Osteocyte (in vitro differentiated cells): Measurements from ENCODE around the gene CCDC187. TPM values are rescaled to one million over a fixed set of nuclear protein-coding genes. Genes with fewer than 3 reads are reported as not detected.
A peak's percentile ranks its signal among the peaks of the same experiment; 100 is the strongest.

Source experiments
- DNase-seq: peaks from one replicate; pipeline ENCODE4 v3.0.0; 2021; ENCODE audit warnings: mixed read lengths; ENCODE audit not compliant: unreplicated experiment; ENCODE audit errors: extremely low spot score
- H3K27ac Mint-ChIP-seq: one replicate; pipeline ENCODE4 v1.8.0; 2021; ENCODE audit warnings: mild to moderate bottlenecking, mixed read lengths; ENCODE audit not compliant: unreplicated experiment
- H3K27me3 Mint-ChIP-seq: one replicate; pipeline ENCODE4 v1.8.0; 2021; ENCODE audit warnings: mixed read lengths; ENCODE audit not compliant: unreplicated experiment
- H3K36me3 Mint-ChIP-seq: one replicate; pipeline ENCODE4 v1.8.0; 2021; ENCODE audit warnings: mixed read lengths; ENCODE audit not compliant: unreplicated experiment
- H3K4me1 Mint-ChIP-seq: one replicate; pipeline ENCODE4 v1.8.0; 2021; ENCODE audit warnings: mixed read lengths; ENCODE audit not compliant: unreplicated experiment
- H3K4me3 Mint-ChIP-seq: one replicate; pipeline ENCODE4 v1.8.0; 2021; ENCODE audit warnings: mild to moderate bottlenecking, moderate library complexity, mixed read lengths; ENCODE audit not compliant: unreplicated experiment
- H3K9me3 Mint-ChIP-seq: one replicate; pipeline ENCODE4 v1.8.0; 2021; ENCODE audit warnings: mixed read lengths; ENCODE audit not compliant: unreplicated experiment
- total RNA-seq: library from RNA; stranded (reverse); gene quantifications from 2 replicates; pipeline ENCODE4 v1.2.1, GENCODE V29; 2021
- TF ChIP-seq, protein P1 (sequence below): fragments of 200-600 bp; sonication (generic); IDR thresholded peaks from 2 replicates; pipeline ENCODE4 v1.5.0; 2021; ENCODE audit warnings: antibody characterized with exemption, mild to moderate bottlenecking, moderate library complexity

The CCDC187 gene
- total RNA-seq, 1 donor from 2014 or later, result not detected

- Mint-ChIP-seq H3K27me3 (no peaks in the 10 kb centered on the region), H3K4me3 (no peak overlapping the region), H3K27ac (no peak overlapping the region), H3K4me1 (peaks cover 35% of the 10 kb centered on the region), H3K9me3 (no peaks in the 10 kb centered on the region), H3K36me3 (no peaks in the 10 kb centered on the region)
- TF ChIP-seq, protein P1, sequence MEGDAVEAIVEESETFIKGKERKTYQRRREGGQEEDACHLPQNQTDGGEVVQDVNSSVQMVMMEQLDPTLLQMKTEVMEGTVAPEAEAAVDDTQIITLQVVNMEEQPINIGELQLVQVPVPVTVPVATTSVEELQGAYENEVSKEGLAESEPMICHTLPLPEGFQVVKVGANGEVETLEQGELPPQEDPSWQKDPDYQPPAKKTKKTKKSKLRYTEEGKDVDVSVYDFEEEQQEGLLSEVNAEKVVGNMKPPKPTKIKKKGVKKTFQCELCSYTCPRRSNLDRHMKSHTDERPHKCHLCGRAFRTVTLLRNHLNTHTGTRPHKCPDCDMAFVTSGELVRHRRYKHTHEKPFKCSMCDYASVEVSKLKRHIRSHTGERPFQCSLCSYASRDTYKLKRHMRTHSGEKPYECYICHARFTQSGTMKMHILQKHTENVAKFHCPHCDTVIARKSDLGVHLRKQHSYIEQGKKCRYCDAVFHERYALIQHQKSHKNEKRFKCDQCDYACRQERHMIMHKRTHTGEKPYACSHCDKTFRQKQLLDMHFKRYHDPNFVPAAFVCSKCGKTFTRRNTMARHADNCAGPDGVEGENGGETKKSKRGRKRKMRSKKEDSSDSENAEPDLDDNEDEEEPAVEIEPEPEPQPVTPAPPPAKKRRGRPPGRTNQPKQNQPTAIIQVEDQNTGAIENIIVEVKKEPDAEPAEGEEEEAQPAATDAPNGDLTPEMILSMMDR, result no peak
- no peak for DNase-seq
Observed at GRCh38 chr9:136329636-136330405, 25.9 kb upstream of the CCDC187 start.

GRCh38 chr9:136329211-136329627, 25.3 kb upstream of the CCDC187 start:
- no peaks in the 10 kb centered on the region for H3K9me3 Mint-ChIP-seq

GRCh38 chr9:136328622-136329041, 24.7 kb upstream of the CCDC187 start:
- peaks cover 38% of the 10 kb centered on the region for H3K4me1 Mint-ChIP-seq
- no peaks in the 10 kb centered on the region for H3K36me3 Mint-ChIP-seq
- no peaks in the 10 kb centered on the region for H3K9me3 Mint-ChIP-seq
- H3K27me3 Mint-ChIP-seq, result peaks cover 2% of the 10 kb centered on the region
- H3K27ac Mint-ChIP-seq, result peak overlapping the region; percentile 85
- H3K4me3 Mint-ChIP-seq, result peak overlapping the region; percentile 78
- no peak for DNase-seq
- TF ChIP-seq, protein P1, result no peak

More at GRCh38 chr9:136329211-136329627, 25.3 kb upstream of the CCDC187 start:
- H3K27me3 Mint-ChIP-seq, result no peaks in the 10 kb centered on the region
- peaks cover 36% of the 10 kb centered on the region for H3K4me1 Mint-ChIP-seq
- TF ChIP-seq, protein P1, result no peak
- peak overlapping the region; percentile 78 for H3K4me3 Mint-ChIP-seq
- H3K36me3 Mint-ChIP-seq, result no peaks in the 10 kb centered on the region
- DNase-seq, result no peak
- no peak overlapping the region for H3K27ac Mint-ChIP-seq

DNA sequence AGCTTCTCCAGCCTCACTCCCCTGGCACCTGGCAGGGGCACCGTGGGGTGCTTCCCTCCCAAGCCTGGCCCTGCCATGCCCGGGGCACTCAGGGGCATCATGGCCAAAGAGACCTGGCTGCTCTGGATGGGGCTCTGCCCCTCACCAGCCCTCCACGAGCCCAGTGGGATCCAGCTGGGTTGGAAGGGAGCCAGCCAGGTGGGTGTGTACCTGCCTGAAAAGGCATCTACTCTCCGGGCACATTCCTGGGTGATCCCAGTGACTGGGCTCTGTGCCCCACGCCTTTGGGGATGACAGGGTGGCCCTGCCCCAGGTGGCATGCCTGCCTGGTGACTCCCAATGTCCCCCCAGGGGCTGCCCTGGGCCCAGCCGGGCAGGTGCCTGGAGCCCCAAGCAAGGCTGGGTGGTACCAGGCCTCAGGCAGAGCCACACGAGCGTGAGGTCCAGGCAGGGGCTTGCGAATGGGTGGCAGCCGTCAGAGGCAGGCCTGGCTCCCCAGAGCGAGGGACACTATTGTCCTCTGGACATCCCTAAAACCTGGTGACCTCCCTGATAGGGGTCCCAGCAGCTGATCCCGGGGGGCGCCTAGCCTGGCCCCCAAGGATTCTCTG, 24.2 kb upstream of the CCDC187 start:
- peak overlapping the region; percentile 85 for H3K27ac Mint-ChIP-seq
- H3K9me3 Mint-ChIP-seq, result no peaks in the 10 kb centered on the region
- peaks cover 41% of the 10 kb centered on the region for H3K4me1 Mint-ChIP-seq
- peak overlapping the region; percentile 78 for H3K4me3 Mint-ChIP-seq
- H3K27me3 Mint-ChIP-seq, result peaks cover 8% of the 10 kb centered on the region
- TF ChIP-seq, protein P1, result no peak
- no peaks in the 10 kb centered on the region for H3K36me3 Mint-ChIP-seq
- no peak for DNase-seq

DNA sequence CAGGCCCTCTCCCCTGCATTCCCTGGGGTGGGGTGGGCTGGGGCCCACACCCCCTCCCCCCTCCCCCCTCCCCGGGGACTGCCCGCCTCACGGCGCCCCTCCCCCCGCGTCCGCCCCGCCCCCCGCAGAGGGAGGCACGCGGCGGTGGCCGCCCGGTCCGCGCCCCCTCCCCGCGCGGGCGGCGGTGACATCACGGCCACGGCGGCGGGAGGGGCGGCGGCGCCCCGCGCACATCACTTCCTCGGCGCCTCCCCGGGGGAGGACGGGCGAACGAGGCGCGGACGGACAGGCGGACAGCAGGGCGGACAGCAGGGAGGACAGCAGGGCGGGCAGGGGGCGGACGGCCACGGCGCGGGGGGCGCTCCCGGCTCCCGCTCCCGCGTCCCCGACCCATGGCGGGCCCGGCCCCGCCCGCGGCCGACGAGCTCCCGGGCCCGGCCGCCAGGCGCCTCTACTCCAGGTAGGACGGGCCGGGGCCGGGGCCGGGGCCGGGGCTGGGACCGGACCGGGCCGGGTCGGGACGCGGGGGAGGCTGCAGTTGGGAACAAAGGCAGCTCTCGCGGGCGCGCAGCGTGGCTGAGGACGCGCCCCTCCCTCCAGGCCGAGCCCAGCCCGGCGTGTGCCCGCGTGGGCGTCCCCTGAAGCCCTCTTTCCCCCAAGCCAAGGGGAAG, 23.5 kb upstream of the CCDC187 start, which contains the start of gene GPSM1:
TSS of gene GPSM1 (plus strand) at position 236 of the 671 bp plus-strand sequence. CDS start at position 393, 157 bp downstream.
- Mint-ChIP-seq H3K27me3 (peaks cover 11% of the 10 kb centered on the region), H3K9me3 (no peaks in the 10 kb centered on the region), H3K4me3 (peak within 1 kb of the TSS; percentile 78), H3K27ac (peak within 1 kb of the TSS; percentile 92), H3K4me1 (peaks cover 41% of the 10 kb centered on the region), H3K36me3 (no peaks in the 10 kb centered on the region)
- TF ChIP-seq, protein P1, result no peak
- no peak for DNase-seq
